ENCODE results near the gene BIRC2.

DNA sequence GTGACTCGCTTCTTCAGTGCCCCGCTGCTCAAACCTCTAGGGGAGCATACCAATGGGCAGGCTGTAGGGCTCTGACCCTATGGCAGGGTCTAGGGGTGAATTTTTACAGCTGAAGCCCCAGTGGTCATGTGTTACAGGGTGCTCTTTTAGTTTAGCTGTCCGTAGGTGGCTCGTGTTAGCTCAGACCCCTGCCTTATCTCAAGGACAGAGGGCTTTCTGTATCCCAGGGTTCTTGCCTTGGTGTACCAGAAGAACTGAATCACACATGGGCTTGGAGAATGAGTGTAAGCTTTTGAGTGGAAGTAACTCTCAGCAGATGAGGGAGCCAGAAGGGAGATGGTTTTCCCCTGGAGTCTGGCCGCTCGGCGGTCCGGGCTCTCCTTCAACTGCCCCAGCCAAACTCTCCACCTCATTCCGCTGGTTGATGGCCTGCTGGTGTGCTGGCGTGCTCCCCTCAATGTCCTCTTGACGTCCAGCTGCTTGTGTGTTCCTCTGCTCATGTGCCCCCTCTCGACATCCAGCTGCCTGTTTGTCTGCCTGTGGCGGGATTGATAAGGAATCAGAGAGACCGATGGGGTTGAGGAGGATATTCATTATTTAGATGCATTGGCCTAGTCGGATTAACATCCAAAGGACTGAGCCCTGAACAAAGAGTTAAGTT, 37.5 kb downstream of the BIRC2 start:
- TF ChIP-seq, protein P1, sequence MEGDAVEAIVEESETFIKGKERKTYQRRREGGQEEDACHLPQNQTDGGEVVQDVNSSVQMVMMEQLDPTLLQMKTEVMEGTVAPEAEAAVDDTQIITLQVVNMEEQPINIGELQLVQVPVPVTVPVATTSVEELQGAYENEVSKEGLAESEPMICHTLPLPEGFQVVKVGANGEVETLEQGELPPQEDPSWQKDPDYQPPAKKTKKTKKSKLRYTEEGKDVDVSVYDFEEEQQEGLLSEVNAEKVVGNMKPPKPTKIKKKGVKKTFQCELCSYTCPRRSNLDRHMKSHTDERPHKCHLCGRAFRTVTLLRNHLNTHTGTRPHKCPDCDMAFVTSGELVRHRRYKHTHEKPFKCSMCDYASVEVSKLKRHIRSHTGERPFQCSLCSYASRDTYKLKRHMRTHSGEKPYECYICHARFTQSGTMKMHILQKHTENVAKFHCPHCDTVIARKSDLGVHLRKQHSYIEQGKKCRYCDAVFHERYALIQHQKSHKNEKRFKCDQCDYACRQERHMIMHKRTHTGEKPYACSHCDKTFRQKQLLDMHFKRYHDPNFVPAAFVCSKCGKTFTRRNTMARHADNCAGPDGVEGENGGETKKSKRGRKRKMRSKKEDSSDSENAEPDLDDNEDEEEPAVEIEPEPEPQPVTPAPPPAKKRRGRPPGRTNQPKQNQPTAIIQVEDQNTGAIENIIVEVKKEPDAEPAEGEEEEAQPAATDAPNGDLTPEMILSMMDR (tag by site-specific recombination; IDR thresholded peaks at IDR 0.05), result no peak
- TF ChIP-seq ZNF140 (tag by site-specific recombination; IDR thresholded peaks at IDR 0.05), result no peak
- no peak for TF ChIP-seq ZNF677 (tag by site-specific recombination; IDR thresholded peaks at IDR 0.05)
- no peak for TF ChIP-seq ZBTB7A (tag by site-specific recombination; IDR thresholded peaks at IDR 0.05; ENCODE audit: low read depth)
- no peak for TF ChIP-seq ZNF274 (IDR thresholded peaks at IDR 0.05; ENCODE audit: low read length)
- TF ChIP-seq ZNF274 (tag by site-specific recombination; IDR thresholded peaks at IDR 0.05; ENCODE audit: borderline replicate concordance), result no peak
- TF ChIP-seq ZSCAN16 (tag by site-specific recombination; IDR thresholded peaks at IDR 0.05), result no peak
- TF ChIP-seq, protein P2, sequence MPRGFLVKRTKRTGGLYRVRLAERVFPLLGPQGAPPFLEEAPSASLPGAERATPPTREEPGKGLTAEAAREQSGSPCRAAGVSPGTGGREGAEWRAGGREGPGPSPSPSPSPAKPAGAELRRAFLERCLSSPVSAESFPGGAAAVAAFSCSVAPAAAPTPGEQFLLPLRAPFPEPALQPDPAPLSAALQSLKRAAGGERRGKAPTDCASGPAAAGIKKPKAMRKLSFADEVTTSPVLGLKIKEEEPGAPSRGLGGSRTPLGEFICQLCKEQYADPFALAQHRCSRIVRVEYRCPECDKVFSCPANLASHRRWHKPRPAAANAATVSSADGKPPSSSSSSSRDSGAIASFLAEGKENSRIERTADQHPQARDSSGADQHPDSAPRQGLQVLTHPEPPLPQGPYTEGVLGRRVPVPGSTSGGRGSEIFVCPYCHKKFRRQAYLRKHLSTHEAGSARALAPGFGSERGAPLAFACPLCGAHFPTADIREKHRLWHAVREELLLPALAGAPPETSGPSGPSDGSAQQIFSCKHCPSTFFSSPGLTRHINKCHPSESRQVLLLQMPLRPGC (tag by site-specific recombination; IDR thresholded peaks at IDR 0.05), result no peak
- TF ChIP-seq, protein P3, sequence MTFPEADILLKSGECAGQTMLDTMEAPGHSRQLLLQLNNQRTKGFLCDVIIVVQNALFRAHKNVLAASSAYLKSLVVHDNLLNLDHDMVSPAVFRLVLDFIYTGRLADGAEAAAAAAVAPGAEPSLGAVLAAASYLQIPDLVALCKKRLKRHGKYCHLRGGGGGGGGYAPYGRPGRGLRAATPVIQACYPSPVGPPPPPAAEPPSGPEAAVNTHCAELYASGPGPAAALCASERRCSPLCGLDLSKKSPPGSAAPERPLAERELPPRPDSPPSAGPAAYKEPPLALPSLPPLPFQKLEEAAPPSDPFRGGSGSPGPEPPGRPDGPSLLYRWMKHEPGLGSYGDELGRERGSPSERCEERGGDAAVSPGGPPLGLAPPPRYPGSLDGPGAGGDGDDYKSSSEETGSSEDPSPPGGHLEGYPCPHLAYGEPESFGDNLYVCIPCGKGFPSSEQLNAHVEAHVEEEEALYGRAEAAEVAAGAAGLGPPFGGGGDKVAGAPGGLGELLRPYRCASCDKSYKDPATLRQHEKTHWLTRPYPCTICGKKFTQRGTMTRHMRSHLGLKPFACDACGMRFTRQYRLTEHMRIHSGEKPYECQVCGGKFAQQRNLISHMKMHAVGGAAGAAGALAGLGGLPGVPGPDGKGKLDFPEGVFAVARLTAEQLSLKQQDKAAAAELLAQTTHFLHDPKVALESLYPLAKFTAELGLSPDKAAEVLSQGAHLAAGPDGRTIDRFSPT (tag by site-specific recombination; IDR thresholded peaks at IDR 0.05), result no peak
- TF ChIP-seq ZFP69B (tag by site-specific recombination; IDR thresholded peaks at IDR 0.05), result no peak
- no peak for TF ChIP-seq ZNF658 (tag by site-specific recombination; IDR thresholded peaks at IDR 0.05)
- no peak for TF ChIP-seq ZNF549 (tag by site-specific recombination; IDR thresholded peaks at IDR 0.05)
- no peak for TF ChIP-seq ZNF670 (tag by site-specific recombination; IDR thresholded peaks at IDR 0.05; ENCODE audit: low read depth)
- no peak for TF ChIP-seq WT1 (tag by site-specific recombination; IDR thresholded peaks at IDR 0.05)
- TF ChIP-seq, protein P4, sequence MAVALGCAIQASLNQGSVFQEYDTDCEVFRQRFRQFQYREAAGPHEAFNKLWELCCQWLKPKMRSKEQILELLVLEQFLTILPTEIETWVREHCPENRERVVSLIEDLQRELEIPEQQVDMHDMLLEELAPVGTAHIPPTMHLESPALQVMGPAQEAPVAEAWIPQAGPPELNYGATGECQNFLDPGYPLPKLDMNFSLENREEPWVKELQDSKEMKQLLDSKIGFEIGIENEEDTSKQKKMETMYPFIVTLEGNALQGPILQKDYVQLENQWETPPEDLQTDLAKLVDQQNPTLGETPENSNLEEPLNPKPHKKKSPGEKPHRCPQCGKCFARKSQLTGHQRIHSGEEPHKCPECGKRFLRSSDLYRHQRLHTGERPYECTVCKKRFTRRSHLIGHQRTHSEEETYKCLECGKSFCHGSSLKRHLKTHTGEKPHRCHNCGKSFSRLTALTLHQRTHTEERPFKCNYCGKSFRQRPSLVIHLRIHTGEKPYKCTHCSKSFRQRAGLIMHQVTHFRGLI (tag by site-specific recombination; IDR thresholded peaks at IDR 0.05), result no peak
